ENCODE measurements around the gene CENPN. TPM values are rescaled to one million over a fixed set of nuclear protein-coding genes. Genes with fewer than 3 reads are reported as not detected.

Gene CENPN
- total RNA-seq, 6 experiments from 2014 or later, result 6.6 to 11.4 (median 7.9) TPM

- ATAC-seq, result peak in 3 of 4 donors; percentile 6 to 13 (median 8)
- DNase-seq, result no peak
- Histone ChIP-seq H3K4me3 (peak overlapping the region; percentile 11 to 43 (median 39)), H3K9me3 (no peaks in the 10 kb centered on the region), H3K27ac (peak overlapping the region; percentile 35 to 72 (median 63)), H3K27me3 (no peaks in the 10 kb centered on the region), H3K4me1 (peaks cover 0 to 22% (median 0%) of the 10 kb centered on the region in 4 donors), H3K36me3 (no peaks in the 10 kb centered on the region)
- WGBS (ENCODE audit: insufficient coverage, low coverage, low lambda C conversion rate, missing lambda C conversion rate), result 22% methylated on average over 4 of the region's 4 CpGs
- intact Hi-C loops (cut with DNase I), result no loop called here
- TF ChIP-seq POLR2A (IDR thresholded peaks at IDR 0.05) (no peak), CTCF (IDR thresholded peaks at IDR 0.05) (no peak)
Observed at GRCh38 chr16:80996688-80997138, 10.3 kb upstream of the CENPN start.

GRCh38 chr16:80997139-80997798 is 9.7 kb upstream of the CENPN start:
- peaks cover 0 to 17% (median 0%) of the 10 kb centered on the region in 4 donors for H3K4me1 ChIP-seq
- ATAC-seq (peak; percentile 75 to 90 (median 78)), DNase-seq (no peak)
- intact Hi-C loops (cut with DNase I), result no loop called here
- TF ChIP-seq POLR2A (IDR thresholded peaks at IDR 0.05) (no peak), CTCF (IDR thresholded peaks at IDR 0.05) (no peak)
- H3K9me3 ChIP-seq, result no peaks in the 10 kb centered on the region
- no peaks in the 10 kb centered on the region for H3K36me3 ChIP-seq
- H3K4me3 ChIP-seq, result peak overlapping the region; percentile 11 to 43 (median 39)
- H3K27me3 ChIP-seq, result no peaks in the 10 kb centered on the region
- peak overlapping the region; percentile 35 to 72 (median 63) for H3K27ac ChIP-seq
- 6% methylated on average over 9 of the region's 9 CpGs for WGBS (ENCODE audit: insufficient coverage, low coverage, low lambda C conversion rate, missing lambda C conversion rate)

GRCh38 chr16:80997964-80998620 is 8.9 kb upstream of the CENPN start:
- peak in 2 of 4 donors; percentile 14 to 33 for ATAC-seq
- Histone ChIP-seq H3K27ac (peak overlapping the region; percentile 35 to 72 (median 63)), H3K4me3 (peak overlapping the region in 2 of 3 donors; percentile 39 to 43), H3K4me1 (peaks cover 0 to 14% (median 0%) of the 10 kb centered on the region in 4 donors), H3K27me3 (no peaks in the 10 kb centered on the region), H3K9me3 (no peaks in the 10 kb centered on the region), H3K36me3 (no peaks in the 10 kb centered on the region)
- no peak for TF ChIP-seq POLR2A (IDR thresholded peaks at IDR 0.05)
- no peak for TF ChIP-seq CTCF (IDR thresholded peaks at IDR 0.05)
- 57% methylated on average over 7 of the region's 7 CpGs for WGBS (ENCODE audit: insufficient coverage, low coverage, low lambda C conversion rate, missing lambda C conversion rate)
- intact Hi-C loops (cut with DNase I), result no loop called here
- DNase-seq, result no peak

- DNase-seq, result no peak
- no peak overlapping the region for H3K4me3 ChIP-seq
- H3K27ac ChIP-seq, result no peak overlapping the region
- no peaks in the 10 kb centered on the region for H3K36me3 ChIP-seq
- no peaks in the 10 kb centered on the region for H3K27me3 ChIP-seq
- ATAC-seq, result no peak
- peaks cover 0 to 26% (median 6%) of the 10 kb centered on the region in 4 donors for H3K4me1 ChIP-seq
- no peak for TF ChIP-seq POLR2A (IDR thresholded peaks at IDR 0.05)
- TF ChIP-seq CTCF (IDR thresholded peaks at IDR 0.05), result no peak
- H3K9me3 ChIP-seq, result no peaks in the 10 kb centered on the region
- WGBS (ENCODE audit: insufficient coverage, low coverage, low lambda C conversion rate, missing lambda C conversion rate), result 86% methylated on average over 3 of the region's 3 CpGs
- intact Hi-C loops (cut with DNase I), result no loop called here
Observed at GRCh38 chr16:81000873-81001272, 6.1 kb upstream of the CENPN start.
